Caco-2 (cell line): ENCODE results near the gene FGG. TPM values are rescaled to one million over a fixed set of nuclear protein-coding genes. Genes with fewer than 3 reads are reported as not detected.

Source experiments
- BruUV-seq: library from RNA; stranded (reverse); fragments of 400-500 nt; replicated peaks from 2 replicates; lab custom pipeline; 2021; lab: Mats Ljungman, UMichigan
- CTCF ChIA-PET: fragments of 300-600 bp; sonication (Branson Sonifier 250); formaldehyde crosslinking; loops from one replicate; lab custom pipeline; 2022; ENCODE audit warnings: antibody characterized with exemption; lab: Charles Lee
- POLR2A ChIA-PET: fragments of 300-600 bp; sonication (Branson Sonifier 250); formaldehyde crosslinking; loops from one replicate; lab custom pipeline; 2022; ENCODE audit warnings: antibody characterized with exemption; lab: Charles Lee
- DNase-seq, 2 experiments: peaks; one replicate each; pipeline versions ENCODE4 v3.0.0 to v3.0.0-alpha.2; 2020 to 2022
- H3K27me3 ChIP-seq: replicated peaks from 2 replicates; pipeline ENCODE4 v1.6.0; 2011; ENCODE audit warnings: low read length; ENCODE audit not compliant: control insufficient read depth, insufficient read depth
- H3K36me3 ChIP-seq: 2 replicates; pipeline ENCODE4 v1.5.1; 2011; ENCODE audit warnings: low read length; ENCODE audit not compliant: control insufficient read depth, insufficient read depth
- H3K4me1 ChIP-seq: fragments of 250-450 bp; sonication (Bioruptor Pico); 2 replicates; pipeline ENCODE4 v1.5.1; 2020; ENCODE audit warnings: mild to moderate bottlenecking
- H3K4me3 ChIP-seq: 2 replicates; pipeline ENCODE4 v1.5.1; 2011; ENCODE audit warnings: low read depth, mild to moderate bottlenecking, control low read depth, low read length
- H3K9me3 ChIP-seq: fragments of 250-450 bp; sonication (Bioruptor Pico); 2 replicates; pipeline ENCODE4 v1.5.1; 2020; ENCODE audit warnings: mild to moderate bottlenecking, moderate library complexity
- H3K27ac Mint-ChIP-seq: one replicate; pipeline ENCODE4 v1.8.0; 2022; ENCODE audit warnings: mixed read lengths; ENCODE audit not compliant: unreplicated experiment
- H3K27me3 Mint-ChIP-seq: one replicate; pipeline ENCODE4 v1.8.0; 2022; ENCODE audit warnings: mixed read lengths; ENCODE audit not compliant: insufficient read depth, unreplicated experiment
- H3K36me3 Mint-ChIP-seq: one replicate; pipeline ENCODE4 v1.8.0; 2022; ENCODE audit warnings: mild to moderate bottlenecking, mixed read lengths; ENCODE audit not compliant: insufficient read depth, unreplicated experiment
- H3K4me1 Mint-ChIP-seq: one replicate; pipeline ENCODE4 v1.8.0; 2022; ENCODE audit warnings: low read depth, mixed read lengths; ENCODE audit not compliant: unreplicated experiment
- H3K4me3 Mint-ChIP-seq: one replicate; pipeline ENCODE4 v1.8.0; 2022; ENCODE audit warnings: mild to moderate bottlenecking, moderate library complexity, mixed read lengths; ENCODE audit not compliant: unreplicated experiment
- H3K9me3 Mint-ChIP-seq: one replicate; pipeline ENCODE4 v1.8.0; 2022; ENCODE audit warnings: mixed read lengths; ENCODE audit not compliant: unreplicated experiment
- CTCF ChIP-seq, 2 experiments: fragments of 200-600 bp in 1 of 2; IDR thresholded peaks; 1 replicate in 1 of 2; 2 replicates in 1 of 2; pipeline versions ENCODE4 v1.5.1 to v1.8.0; 2011 to 2022; ENCODE audit warnings: antibody characterized with exemption in 1 of 2, control low read depth in 1 of 2, inconsistent platforms in 1 of 2, low read depth in 1 of 2, low read length in 1 of 2, mild to moderate bottlenecking in 1 of 2, moderate library complexity in 1 of 2; ENCODE audit not compliant: insufficient read depth in 1 of 2, severe bottlenecking in 1 of 2, unreplicated experiment in 1 of 2
- intact Hi-C: fragments of 100-400 bp; cut with micrococcal nuclease; formaldehyde crosslinking; loops from one replicate; pipeline ENCODE4 v1.10.0; 2022; ENCODE audit not compliant: unreplicated experiment
- total RNA-seq: library from RNA; stranded (reverse); gene quantifications from 2 replicates; pipeline ENCODE4 v1.2.3, GENCODE V29; 2022

The FGG gene
- total RNA-seq, 1 experiment from 2014 or later: 121 TPM

GRCh38 chr4:154614306-154614705 is 1.9 kb upstream of the FGG start:
- no TSS peak for BruUV-seq
- no peak for TF ChIP-seq CTCF (IDR thresholded peaks at IDR 0.05; ENCODE audit: insufficient read depth in 1 of 2, low read depth in 1 of 2, low read length in 1 of 2, severe bottlenecking in 1 of 2, unreplicated experiment in 1 of 2)
- Mint-ChIP-seq H3K4me3 (no peak overlapping the region), H3K27me3 (no peaks in the 10 kb centered on the region), H3K9me3 (no peaks in the 10 kb centered on the region), H3K36me3 (no peaks in the 10 kb centered on the region), H3K4me1 (peaks cover 22% of the 10 kb centered on the region), H3K27ac (no peak overlapping the region)
- H3K9me3 ChIP-seq: no peaks in the 10 kb centered on the region
- H3K27me3 ChIP-seq: no peaks in the 10 kb centered on the region
- no peaks in the 10 kb centered on the region for H3K36me3 ChIP-seq
- POLR2A ChIA-PET: no interaction called here
- H3K4me3 ChIP-seq: no peak overlapping the region
- intact Hi-C loops: no loop called here
- DNase-seq: no peak
- H3K4me1 ChIP-seq: peaks cover 45% of the 10 kb centered on the region
- CTCF ChIA-PET: no interaction called here

GRCh38 chr4:154611833-154612232 is 623 bp downstream of the FGG start:
- CTCF ChIA-PET: interaction anchor here (1.1 to 1.5 kb wide), 3 partner anchors 13 to 62 kb away, joined by 4 to 17 read pairs (median 5); partner anchors contain the start of gene PLRG1
- H3K4me1 Mint-ChIP-seq: peaks cover 9% of the 10 kb centered on the region
- DNase-seq: no peak
- Histone ChIP-seq H3K4me1 (peaks cover 31% of the 10 kb centered on the region), H3K36me3 (no peaks in the 10 kb centered on the region; the same call in none of the 2 replicates), H3K27me3 (no peaks in the 10 kb centered on the region), H3K4me3 (peak overlapping the region; percentile 49), H3K9me3 (no peaks in the 10 kb centered on the region)
- H3K27ac Mint-ChIP-seq: peak overlapping the region; percentile 66
- H3K27me3 Mint-ChIP-seq: no peaks in the 10 kb centered on the region
- peak overlapping the region; percentile 65 for H3K4me3 Mint-ChIP-seq
- peaks cover 5% of the 10 kb centered on the region for H3K36me3 Mint-ChIP-seq
- POLR2A ChIA-PET: interaction anchor here (1.1 to 1.3 kb wide), 2 partner anchors 53 to 62 kb away, joined by 4 read pairs; partner anchors contain the start of gene PLRG1
- intact Hi-C loops: no loop called here
- no peaks in the 10 kb centered on the region for H3K9me3 Mint-ChIP-seq
- TF ChIP-seq CTCF (IDR thresholded peaks at IDR 0.05; ENCODE audit: insufficient read depth in 1 of 2, low read depth in 1 of 2, low read length in 1 of 2, severe bottlenecking in 1 of 2, unreplicated experiment in 1 of 2): no peak
- BruUV-seq: no TSS peak

- ChIA-PET POLR2A (no interaction called here), CTCF (no interaction called here)
- no TSS peak for BruUV-seq
- Histone ChIP-seq H3K4me3 (peak overlapping the region; percentile 49), H3K4me1 (peaks cover 24% of the 10 kb centered on the region), H3K36me3 (peaks cover 3% of the 10 kb centered on the region), H3K27me3 (no peaks in the 10 kb centered on the region), H3K9me3 (no peaks in the 10 kb centered on the region)
- no peak for TF ChIP-seq CTCF (IDR thresholded peaks at IDR 0.05; ENCODE audit: insufficient read depth in 1 of 2, low read depth in 1 of 2, low read length in 1 of 2, severe bottlenecking in 1 of 2, unreplicated experiment in 1 of 2)
- DNase-seq: no peak
- intact Hi-C loops: no loop called here
- H3K9me3 Mint-ChIP-seq: no peaks in the 10 kb centered on the region
- no peaks in the 10 kb centered on the region for H3K27me3 Mint-ChIP-seq
- H3K4me1 Mint-ChIP-seq: peaks cover 8% of the 10 kb centered on the region
- H3K36me3 Mint-ChIP-seq: peaks cover 11% of the 10 kb centered on the region
- H3K27ac Mint-ChIP-seq: no peak overlapping the region
- no peak overlapping the region for H3K4me3 Mint-ChIP-seq
Observed at GRCh38 chr4:154610582-154610981, 1.9 kb downstream of the FGG start.
